IMR-90 (cell line): ENCODE measurements around the gene WNT6. TPM values are rescaled to one million over a fixed set of nuclear protein-coding genes. Genes with fewer than 3 reads are reported as not detected.

Source experiments
- ATAC-seq: fragments of 200-7000 bp; cut with Tn5 transposase; 2 replicates; pipeline ENCODE4 v1.9.1; 2020; ENCODE audit warnings: low read depth, mild to moderate bottlenecking, moderate library complexity
- BruUV-seq: library from RNA; stranded (reverse); fragments of 400-500 nt; replicated peaks from 2 replicates; lab custom pipeline; 2021; lab: Mats Ljungman, UMichigan
- CTCF ChIA-PET: fragments of 300-600 bp; formaldehyde crosslinking; extraction: SDS; loops from one replicate; lab custom pipeline; 2021; ENCODE audit warnings: antibody characterized with exemption; lab: Yijun Ruan, JAX
- POLR2A ChIA-PET: fragments of 300-600 bp; sonication (Branson Sonifier 250); formaldehyde crosslinking; loops from one replicate; lab custom pipeline; 2022; ENCODE audit warnings: antibody characterized with exemption; ENCODE audit not compliant: unreplicated experiment; lab: Charles Lee
- DNase-seq: peaks from one replicate; pipeline ENCODE4 v3.0.0; 2013
- H2AFZ ChIP-seq: replicated peaks from 2 replicates; pipeline ENCODE3; 2013; ENCODE audit warnings: low read length, mild to moderate bottlenecking; ENCODE audit not compliant: poor library complexity
- H2AK5ac ChIP-seq: 2 replicates; pipeline ENCODE4 v1.6.1; 2013; ENCODE audit warnings: low read depth, low read length, inconsistent platforms
- H2AK9ac ChIP-seq: replicated peaks from 2 replicates; pipeline ENCODE3; 2013; ENCODE audit warnings: mild to moderate bottlenecking, low read depth, low read length, moderate library complexity; ENCODE audit not compliant: poor library complexity
- H2BK120ac ChIP-seq: 2 replicates; pipeline ENCODE4 v1.6.1; 2013; ENCODE audit warnings: low read depth, low read length, inconsistent platforms
- H2BK15ac ChIP-seq: 3 replicates; pipeline ENCODE4 v1.6.1; 2013; ENCODE audit warnings: low read depth, low read length, inconsistent platforms
- H2BK20ac ChIP-seq: 2 replicates; pipeline ENCODE4 v1.6.1; 2013; ENCODE audit warnings: low read depth, mild to moderate bottlenecking, inconsistent platforms, low read length, moderate library complexity
- H2BK5ac ChIP-seq: 2 replicates; pipeline ENCODE4 v1.6.1; 2013; ENCODE audit warnings: mild to moderate bottlenecking, low read depth, low read length, inconsistent platforms; ENCODE audit not compliant: poor library complexity, severe bottlenecking
- H3K14ac ChIP-seq: replicated peaks from 2 replicates; pipeline ENCODE4 v1.6.1; 2013; ENCODE audit warnings: low read depth, low read length, inconsistent platforms
- H3K18ac ChIP-seq: 2 replicates; pipeline ENCODE4 v1.6.1; 2013; ENCODE audit warnings: low read depth, low read length, control low read depth
- H3K23ac ChIP-seq: 2 replicates; pipeline ENCODE4 v1.6.1; 2013; ENCODE audit warnings: low read depth, low read length, inconsistent platforms
- H3K27ac ChIP-seq: 2 replicates; pipeline ENCODE4 v1.5.1; 2013; ENCODE audit warnings: mild to moderate bottlenecking, control low read depth, low read length; ENCODE audit not compliant: insufficient read depth
- H3K27me3 ChIP-seq: 2 replicates; pipeline ENCODE4 v1.6.1; 2013; ENCODE audit warnings: low read length; ENCODE audit not compliant: control insufficient read depth, insufficient read depth
- H3K36me3 ChIP-seq: 2 replicates; pipeline ENCODE4 v1.6.1; 2013; ENCODE audit warnings: low read length, mixed read lengths; ENCODE audit not compliant: control insufficient read depth, insufficient read depth
- H3K4ac ChIP-seq: 2 replicates; pipeline ENCODE4 v1.6.1; 2013; ENCODE audit warnings: low read depth, low read length, inconsistent platforms
- H3K4me1 ChIP-seq: 2 replicates; pipeline ENCODE4 v1.6.1; 2013; ENCODE audit warnings: low read length, mixed read lengths; ENCODE audit not compliant: control insufficient read depth, insufficient read depth
- H3K4me2 ChIP-seq: 2 replicates; pipeline ENCODE4 v1.6.1; 2013; ENCODE audit warnings: low read depth, mild to moderate bottlenecking, control low read depth, low read length, moderate library complexity
- H3K4me3 ChIP-seq: 2 replicates; pipeline ENCODE4 v1.5.1; 2013; ENCODE audit warnings: low read depth, mild to moderate bottlenecking, control low read depth, low read length, moderate library complexity; ENCODE audit not compliant: insufficient read depth
- H3K56ac ChIP-seq: 2 replicates; pipeline ENCODE4 v1.6.1; 2013; ENCODE audit warnings: low read length, inconsistent platforms; ENCODE audit not compliant: insufficient read depth; ENCODE audit errors: extremely low read depth
- H3K79me1 ChIP-seq, 2 experiments: 2 replicates each; pipeline ENCODE4 v1.6.1; 2013; ENCODE audit warnings: low read length in 2 of 2, inconsistent platforms in 1 of 2, low read depth in 1 of 2
- H3K9ac ChIP-seq: 2 replicates; pipeline ENCODE4 v1.6.1; 2013; ENCODE audit warnings: low read depth, low read length, control low read depth
- H3K9me1 ChIP-seq: 2 replicates; pipeline ENCODE4 v1.6.1; 2013; ENCODE audit warnings: low read length, inconsistent platforms; ENCODE audit not compliant: insufficient read depth
- H3K9me3 ChIP-seq: 2 replicates; pipeline ENCODE4 v1.6.1; 2013; ENCODE audit warnings: low read length; ENCODE audit not compliant: control insufficient read depth, insufficient read depth
- H4K20me1 ChIP-seq: 2 replicates; pipeline ENCODE4 v1.6.1; 2013; ENCODE audit warnings: low read length, inconsistent platforms; ENCODE audit not compliant: insufficient read depth
- H4K5ac ChIP-seq: 2 replicates; pipeline ENCODE4 v1.6.1; 2013; ENCODE audit warnings: mild to moderate bottlenecking, low read depth, low read length, control low read depth
- H4K8ac ChIP-seq, 2 experiments: 2 replicates each; pipeline ENCODE4 v1.6.1; 2013; ENCODE audit warnings: low read depth in 2 of 2, low read length in 2 of 2, control low read depth in 1 of 2, inconsistent platforms in 1 of 2
- H4K91ac ChIP-seq: 2 replicates; pipeline ENCODE4 v1.6.1; 2013; ENCODE audit warnings: low read depth, low read length, inconsistent platforms; ENCODE audit not compliant: insufficient read depth
- BHLHE40 ChIP-seq: fragments of 150-350 bp; IDR thresholded peaks from 2 replicates; pipeline ENCODE4 v1.6.1; 2016; ENCODE audit warnings: mild to moderate bottlenecking, low read depth, low read length
- CEBPB ChIP-seq: IDR thresholded peaks from 2 replicates; pipeline ENCODE4 v1.6.1; 2012; ENCODE audit warnings: low read depth, low read length, improper control_type of control experiment
- CHD1 ChIP-seq: IDR thresholded peaks from 2 replicates; pipeline ENCODE4 v1.6.1; 2012; ENCODE audit warnings: low read depth, low read length, improper control_type of control experiment
- ELK1 ChIP-seq: fragments of 150-350 bp; IDR thresholded peaks from 2 replicates; pipeline ENCODE4 v1.6.1; 2016; ENCODE audit warnings: low read depth, mild to moderate bottlenecking, low read length, moderate library complexity, borderline replicate concordance
- MAFK ChIP-seq: IDR thresholded peaks from 2 replicates; pipeline ENCODE4 v1.6.1; 2012; ENCODE audit warnings: low read depth, low read length, improper control_type of control experiment
- MAZ ChIP-seq: IDR thresholded peaks from 2 replicates; pipeline ENCODE4 v1.6.1; 2012; ENCODE audit warnings: low read depth, mild to moderate bottlenecking, low read length, improper control_type of control experiment, moderate library complexity, borderline replicate concordance
- MXI1 ChIP-seq: IDR thresholded peaks from 2 replicates; pipeline ENCODE4 v1.6.1; 2012; ENCODE audit warnings: low read depth, mild to moderate bottlenecking, low read length, moderate library complexity, borderline replicate concordance
- NFE2L2 ChIP-seq: fragments of 150-350 bp; IDR thresholded peaks from 2 replicates; pipeline ENCODE4 v1.6.1; 2016; ENCODE audit warnings: low read depth, mild to moderate bottlenecking, low read length
- POLR2A ChIP-seq: IDR thresholded peaks from 2 replicates; pipeline ENCODE4 v1.6.1; 2012; ENCODE audit warnings: mild to moderate bottlenecking, low read depth, low read length
- RAD21 ChIP-seq: IDR thresholded peaks from 2 replicates; pipeline ENCODE4 v1.6.1; 2012; ENCODE audit warnings: low read length, improper control_type of control experiment
- RCOR1 ChIP-seq: IDR thresholded peaks from 2 replicates; pipeline ENCODE4 v1.6.1; 2012; ENCODE audit warnings: mild to moderate bottlenecking, low read length, improper control_type of control experiment; ENCODE audit not compliant: insufficient replicate concordance
- RFX5 ChIP-seq: IDR thresholded peaks from 2 replicates; pipeline ENCODE4 v1.8.0; 2012; ENCODE audit warnings: low read depth, mild to moderate bottlenecking, low read length, moderate library complexity
- SMC3 ChIP-seq: fragments of 150-350 bp; IDR thresholded peaks from 2 replicates; pipeline ENCODE4 v1.6.1; 2016; ENCODE audit warnings: low read depth, mild to moderate bottlenecking, antibody characterized with exemption, low read length, moderate library complexity
- USF2 ChIP-seq: fragments of 150-350 bp; IDR thresholded peaks from 2 replicates; pipeline ENCODE4 v1.6.1; 2017; ENCODE audit warnings: mild to moderate bottlenecking, antibody characterized with exemption, low read length, low read depth
- WGBS, 2 experiments: methylation state at CpG; one replicate each; pipeline versions ENCODE4 v1.1.5 to v1.1.7; 2013; ENCODE audit warnings: missing lambda C conversion rate in 2 of 2; ENCODE audit not compliant: insufficient read length in 1 of 2; ENCODE audit errors: extremely low coverage in 2 of 2; 5-methylcytosine and 5-hydroxymethylcytosine counted together
- dilution Hi-C: fragments of 300-500 bp; cut with HindIII; formaldehyde crosslinking; loops from one replicate; pipeline ENCODE4 v1.14.3; 2018; ENCODE audit warnings: low sequenced_read_pairs; ENCODE audit not compliant: unreplicated experiment
- in situ Hi-C: fragments of 300-500 bp; cut with MboI; formaldehyde crosslinking; loops from 3 replicates; pipeline ENCODE4 v1.14.3; 2019; ENCODE audit warnings: low sequenced_read_pairs, inconsistent platforms, mixed read lengths
- intact Hi-C: fragments of 100-400 bp; cut with micrococcal nuclease; formaldehyde crosslinking; loops from 2 replicates; pipeline ENCODE4 v1.10.0; 2022
- polyA plus RNA-seq, 3 experiments: library from polyadenylated mRNA; depleted of rRNA; stranded (reverse); fragments of >200 nt; gene quantifications; 2 replicates each; pipeline ENCODE4 v1.2.3, GENCODE V29; 2012; ENCODE audit warnings: low replicate concordance in 1 of 3
- total RNA-seq: library from RNA; depleted of rRNA; stranded (reverse); fragments of >200 nt; gene quantifications from 2 replicates; pipeline ENCODE4 v1.2.3, GENCODE V29; 2012

The WNT6 gene
- total and polyA plus RNA-seq, 2 of the 4 experiments (the other 2 are of a cell fraction) = not detected

GRCh38 chr2:218856167-218856895 is 3.3 kb upstream of the WNT6 start:
- H3K79me1 ChIP-seq = no peaks in the 10 kb centered on the region
- no TSS peak for BruUV-seq
- H2AK9ac ChIP-seq = no peak overlapping the region
- dilution Hi-C loops (no loop called here), intact Hi-C loops (no loop called here), in situ Hi-C loops (no loop called here)
- no peak overlapping the region for H3K9ac ChIP-seq
- H2AFZ ChIP-seq = no peak overlapping the region
- peaks cover 5% of the 10 kb centered on the region; the same call in 1 of the 2 replicates for H3K4me1 ChIP-seq
- H3K23ac ChIP-seq = no peak overlapping the region
- ATAC-seq (no peak), DNase-seq (no peak)
- H2BK15ac ChIP-seq = no peak overlapping the region
- H3K56ac ChIP-seq = no peak overlapping the region
- no peaks in the 10 kb centered on the region for H3K36me3 ChIP-seq
- no peaks in the 10 kb centered on the region for H3K9me1 ChIP-seq
- no peak overlapping the region for H2BK120ac ChIP-seq
- no peak overlapping the region for H3K27ac ChIP-seq
- H3K4ac ChIP-seq = no peak overlapping the region
- H3K4me2 ChIP-seq = no peak overlapping the region
- peaks cover 80% of the 10 kb centered on the region for H3K27me3 ChIP-seq
- H3K18ac ChIP-seq = no peak overlapping the region
- H4K20me1 ChIP-seq = no peaks in the 10 kb centered on the region; the same call in 1 of the 2 replicates
- H3K4me3 ChIP-seq = no peak overlapping the region
- H4K91ac ChIP-seq = no peak overlapping the region
- peaks cover 4% of the 10 kb centered on the region; the same call in 1 of the 2 replicates for H3K9me3 ChIP-seq
- H2BK20ac ChIP-seq = no peak overlapping the region
- WGBS, 2 experiments = 14% methylated on average over 2 of the region's 12 CpGs; no CpG with 5 or more reads in 1 of the 2 experiments
- H4K8ac ChIP-seq = no peak overlapping the region
- no peak overlapping the region for H2AK5ac ChIP-seq
- no peak overlapping the region for H2BK5ac ChIP-seq
- no peak overlapping the region for H3K14ac ChIP-seq
- ChIA-PET POLR2A (no interaction called here), CTCF (interaction anchor here (0.9 kb wide), 1 partner anchor 9 kb away, joined by 3 read pairs; no protein-coding TSS in a partner anchor)
- TF ChIP-seq CEBPB (no peak), RFX5 (no peak), MAZ (no peak), USF2 (no peak), BHLHE40 (no peak), NFE2L2 (no peak), RAD21 (no peak), ELK1 (no peak), RCOR1 (no peak), SMC3 (no peak), MAFK (no peak), POLR2A (no peak), CHD1 (no peak), MXI1 (no peak)
- no peak overlapping the region for H4K5ac ChIP-seq
